K562 (cell line): Measurements from ENCODE around the gene TTLL10. TPM values are rescaled to one million over a fixed set of nuclear protein-coding genes. Genes with fewer than 3 reads are reported as not detected.

Experiments used
- CREBBP ChIP-seq: IDR thresholded peaks from one replicate; pipeline ENCODE4 v1.6.1; 2012; ENCODE audit warnings: low read depth, mild to moderate bottlenecking, control low read depth, inconsistent platforms, low read length
- CREM ChIP-seq: IDR thresholded peaks from 2 replicates; pipeline ENCODE4 v1.6.1; 2014; ENCODE audit warnings: antibody characterized with exemption, low read depth
- CXXC5 ChIP-seq: fragments of 250-450 bp; sonication (Bioruptor Pico); IDR thresholded peaks from 2 replicates; pipeline ENCODE4 v1.8.0; 2022; ENCODE audit warnings: inconsistent platforms, mild to moderate bottlenecking, moderate library complexity
- E2F3 ChIP-seq: fragments of 250-450 bp; sonication (Bioruptor Pico); IDR thresholded peaks from 2 replicates; pipeline ENCODE4 v1.4.0; 2020; ENCODE audit warnings: mild to moderate bottlenecking
- GTF2A2 ChIP-seq: IDR thresholded peaks from 2 replicates; pipeline ENCODE4 v1.6.1; 2016; ENCODE audit warnings: mild to moderate bottlenecking, missing genetic modification characterization, missing compliant biosample characterization
- HEY1 ChIP-seq: fragments of 250-450 bp; sonication (Bioruptor Pico); IDR thresholded peaks from 2 replicates; pipeline ENCODE4 v1.5.0; 2020; ENCODE audit warnings: mild to moderate bottlenecking, moderate library complexity, borderline replicate concordance
- IRF9 ChIP-seq: fragments of 450-650 bp; IDR thresholded peaks from 2 replicates; pipeline ENCODE4 v1.6.1; 2016; ENCODE audit warnings: missing biosample characterization, missing genetic modification characterization
- KLF10 ChIP-seq: fragments of 250-450 bp; sonication (Bioruptor Pico); IDR thresholded peaks from 2 replicates; pipeline ENCODE4 v1.6.1; 2021; ENCODE audit warnings: matching md5 sums
- KLF16 ChIP-seq: IDR thresholded peaks from 2 replicates; pipeline ENCODE4 v1.6.1; 2016; ENCODE audit warnings: antibody characterized with exemption
- NR1H2 ChIP-seq: sonication (generic); formaldehyde crosslinking; IDR thresholded peaks from 2 replicates; pipeline ENCODE4 v1.4.0; 2020; ENCODE audit warnings: mild to moderate bottlenecking, missing genetic modification reagents
- SRSF7 ChIP-seq: fragments of 200-400 bp; formaldehyde crosslinking; optimal IDR thresholded peaks from 2 replicates; pipeline ENCODE3; 2017; ENCODE audit warnings: mild to moderate bottlenecking, low read depth, low read length
- TEAD4 ChIP-seq, 2 experiments: sonication (generic) in 1 of 2; formaldehyde crosslinking in 1 of 2; IDR thresholded peaks; 2 replicates each; pipeline versions ENCODE4 v1.6.1 to v1.8.0; 2012 to 2022; ENCODE audit warnings: borderline replicate concordance in 1 of 2, inconsistent platforms in 1 of 2, low read length in 1 of 2, mild to moderate bottlenecking in 1 of 2, missing genetic modification reagents in 1 of 2
- ZKSCAN8 ChIP-seq: fragments of 200-800 bp; sonication (Bioruptor generic); IDR thresholded peaks from 2 replicates; pipeline ENCODE4 v1.6.1; 2016; ENCODE audit warnings: missing genetic modification characterization, missing compliant biosample characterization
- ZNF263 ChIP-seq: sonication (generic); formaldehyde crosslinking; IDR thresholded peaks from 2 replicates; pipeline ENCODE4 v1.8.0; 2022; ENCODE audit warnings: mild to moderate bottlenecking, missing genetic modification reagents, borderline replicate concordance
- polyA plus RNA-seq, 8 experiments: library from polyadenylated mRNA; depleted of rRNA in 4 of 8; stranded (reverse) in 5 of 8; unstranded in 3 of 8; fragments of >200 nt; fragmentation: Nextera tagmentation in 2 of 8; fragmentation: Illumina TruSeq in 1 of 8; extraction: Ambion mirVana in 2 of 8; extraction: Trizol in 1 of 8; gene quantifications; 2 replicates each; pipeline versions ENCODE4 v1.2.1 to v1.2.3, GENCODE V29; 2011 to 2014; ENCODE audit warnings: inconsistent platforms in 1 of 8, missing spikeins in 1 of 8
- total RNA-seq, 7 experiments: library from RNA; depleted of rRNA in 6 of 7; stranded (reverse); fragments of >200 nt in 6 of 7; fragmentation: Illumina TruSeq in 2 of 7; extraction: Trizol in 2 of 7; gene quantifications; 2 replicates each; pipeline versions ENCODE4 v1.2.1 to v1.2.3, GENCODE V29; 2011 to 2021; ENCODE audit warnings: low replicate concordance in 1 of 7
- TF ChIP-seq, protein P1 (sequence below): fragments of 250-450 bp; sonication (Bioruptor Pico); IDR thresholded peaks from 2 replicates; pipeline ENCODE4 v1.5.0; 2021; ENCODE audit warnings: mild to moderate bottlenecking, moderate library complexity
- TF ChIP-seq, protein P2 (sequence below): fragments of 250-450 bp; sonication (Bioruptor Pico); IDR thresholded peaks from 2 replicates; pipeline ENCODE4 v1.5.1; 2021; ENCODE audit warnings: mild to moderate bottlenecking
- TF ChIP-seq, protein P3 (sequence below), 2 experiments: fragments of 450-650 bp; IDR thresholded peaks; 2 replicates each; pipeline ENCODE4 v1.6.1; 2018; ENCODE audit warnings: mild to moderate bottlenecking in 2 of 2, low read depth in 1 of 2; ENCODE audit not compliant: partially characterized antibody in 2 of 2

The TTLL10 gene
- total and polyA plus RNA-seq, 9 of the 15 experiments (the other 6 are each of a cell fraction or from before 2014, with no cell fraction given), result not detected

- TF ChIP-seq, protein P1, sequence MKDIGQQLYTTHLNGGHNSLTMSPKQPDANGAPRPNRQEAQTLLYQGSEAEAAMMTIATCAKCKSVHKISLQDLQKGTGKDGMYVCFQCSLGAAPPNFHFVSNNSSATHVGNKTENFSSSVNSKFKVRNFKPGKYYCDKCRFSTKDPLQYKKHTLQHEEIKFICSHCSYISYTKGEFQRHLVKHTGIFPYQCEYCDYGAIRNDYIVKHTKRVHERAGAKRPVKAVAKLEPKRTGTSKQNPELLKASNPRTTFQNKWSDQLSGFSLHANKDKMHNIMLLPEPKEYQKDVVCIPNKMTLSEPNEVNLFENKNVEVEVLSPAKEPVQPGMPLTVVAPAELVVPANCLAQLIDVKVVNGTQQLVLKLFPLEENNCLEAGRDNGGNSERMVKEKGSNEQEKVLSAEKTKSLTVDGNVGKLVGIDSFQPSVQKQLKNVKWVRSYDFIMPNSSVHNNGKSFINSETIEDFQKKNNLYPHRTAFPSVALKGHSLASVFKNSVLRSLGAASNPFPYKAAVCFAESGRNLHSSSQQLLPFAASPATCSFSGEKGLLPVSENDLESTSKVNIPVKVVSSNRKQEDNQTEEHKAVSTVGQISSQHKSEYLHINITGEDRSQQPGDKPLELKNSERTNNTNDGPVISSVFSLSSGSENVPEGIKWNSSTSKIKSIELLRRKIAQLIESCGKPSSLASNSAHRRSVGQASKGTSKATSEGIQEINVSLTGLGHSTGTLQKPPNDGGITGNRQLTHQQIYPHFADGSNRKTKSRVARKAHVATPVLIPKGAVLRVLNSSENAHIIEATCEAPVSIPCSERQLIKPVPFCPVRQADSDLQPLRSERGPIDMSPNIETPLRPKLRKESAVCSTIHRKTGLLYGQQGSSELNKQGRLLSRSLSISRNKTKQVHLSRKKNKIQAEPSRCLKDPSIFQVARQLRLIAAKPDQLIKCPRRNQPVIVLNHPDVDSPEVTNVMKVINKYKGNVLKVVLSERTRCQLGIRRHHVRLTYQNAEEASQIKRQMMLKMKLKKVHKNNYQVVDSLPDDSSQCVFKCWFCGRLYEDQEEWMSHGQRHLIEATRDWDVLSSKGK (CRISPR knock-in tag), result no peak
- TF ChIP-seq IRF9 (tag) (no peak), CREM (0 out of 2 replicates have a peak, but pooled peaks have one; percentile 21), KLF10 (CRISPR knock-in tag) (no peak), HEY1 (no peak), NR1H2 (CRISPR knock-in tag) (no peak), E2F3 (no peak), CXXC5 (CRISPR knock-in tag) (peak; percentile 59; the same call in 1 of the 2 replicates), SRSF7 (no peak), ZKSCAN8 (CRISPR knock-in tag) (no peak), KLF16 (no peak), CREBBP (no peak), TEAD4 (IDR thresholded peaks at IDR 0.05; ENCODE audit: low read length) (peak; percentile 37; the same call in 1 of the 2 replicates), TEAD4 (CRISPR knock-in tag; IDR thresholded peaks at IDR 0.05; ENCODE audit: borderline replicate concordance) (no peak), GTF2A2 (tag) (no peak), ZNF263 (CRISPR knock-in tag) (no peak)
- TF ChIP-seq, protein P2, sequence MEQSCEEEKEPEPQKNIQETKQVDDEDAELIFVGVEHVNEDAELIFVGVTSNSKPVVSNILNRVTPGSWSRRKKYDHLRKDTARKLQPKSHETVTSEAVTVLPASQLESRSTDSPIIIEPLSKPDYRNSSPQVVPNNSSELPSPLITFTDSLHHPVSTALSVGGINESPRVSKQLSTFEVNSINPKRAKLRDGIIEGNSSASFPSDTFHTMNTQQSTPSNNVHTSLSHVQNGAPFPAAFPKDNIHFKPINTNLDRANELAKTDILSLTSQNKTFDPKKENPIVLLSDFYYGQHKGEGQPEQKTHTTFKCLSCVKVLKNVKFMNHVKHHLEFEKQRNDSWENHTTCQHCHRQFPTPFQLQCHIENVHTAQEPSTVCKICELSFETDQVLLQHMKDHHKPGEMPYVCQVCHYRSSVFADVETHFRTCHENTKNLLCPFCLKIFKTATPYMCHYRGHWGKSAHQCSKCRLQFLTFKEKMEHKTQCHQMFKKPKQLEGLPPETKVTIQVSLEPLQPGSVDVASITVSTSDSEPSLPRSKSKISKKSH (CRISPR knock-in tag), result no peak
- TF ChIP-seq, protein P3, sequence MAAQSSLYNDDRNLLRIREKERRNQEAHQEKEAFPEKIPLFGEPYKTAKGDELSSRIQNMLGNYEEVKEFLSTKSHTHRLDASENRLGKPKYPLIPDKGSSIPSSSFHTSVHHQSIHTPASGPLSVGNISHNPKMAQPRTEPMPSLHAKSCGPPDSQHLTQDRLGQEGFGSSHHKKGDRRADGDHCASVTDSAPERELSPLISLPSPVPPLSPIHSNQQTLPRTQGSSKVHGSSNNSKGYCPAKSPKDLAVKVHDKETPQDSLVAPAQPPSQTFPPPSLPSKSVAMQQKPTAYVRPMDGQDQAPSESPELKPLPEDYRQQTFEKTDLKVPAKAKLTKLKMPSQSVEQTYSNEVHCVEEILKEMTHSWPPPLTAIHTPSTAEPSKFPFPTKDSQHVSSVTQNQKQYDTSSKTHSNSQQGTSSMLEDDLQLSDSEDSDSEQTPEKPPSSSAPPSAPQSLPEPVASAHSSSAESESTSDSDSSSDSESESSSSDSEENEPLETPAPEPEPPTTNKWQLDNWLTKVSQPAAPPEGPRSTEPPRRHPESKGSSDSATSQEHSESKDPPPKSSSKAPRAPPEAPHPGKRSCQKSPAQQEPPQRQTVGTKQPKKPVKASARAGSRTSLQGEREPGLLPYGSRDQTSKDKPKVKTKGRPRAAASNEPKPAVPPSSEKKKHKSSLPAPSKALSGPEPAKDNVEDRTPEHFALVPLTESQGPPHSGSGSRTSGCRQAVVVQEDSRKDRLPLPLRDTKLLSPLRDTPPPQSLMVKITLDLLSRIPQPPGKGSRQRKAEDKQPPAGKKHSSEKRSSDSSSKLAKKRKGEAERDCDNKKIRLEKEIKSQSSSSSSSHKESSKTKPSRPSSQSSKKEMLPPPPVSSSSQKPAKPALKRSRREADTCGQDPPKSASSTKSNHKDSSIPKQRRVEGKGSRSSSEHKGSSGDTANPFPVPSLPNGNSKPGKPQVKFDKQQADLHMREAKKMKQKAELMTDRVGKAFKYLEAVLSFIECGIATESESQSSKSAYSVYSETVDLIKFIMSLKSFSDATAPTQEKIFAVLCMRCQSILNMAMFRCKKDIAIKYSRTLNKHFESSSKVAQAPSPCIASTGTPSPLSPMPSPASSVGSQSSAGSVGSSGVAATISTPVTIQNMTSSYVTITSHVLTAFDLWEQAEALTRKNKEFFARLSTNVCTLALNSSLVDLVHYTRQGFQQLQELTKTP (IDR thresholded peaks at IDR 0.05; ENCODE audit: low read depth in 1 of 2, partially characterized antibody in 2 of 2), result peak in 1 of 2 experiments; percentile 37
Observed at GRCh38 chr1:1185101-1185765, 11.6 kb downstream of the TTLL10 start (continued).
